ENCODE results near the gene NYNRIN. TPM values are rescaled to one million over a fixed set of nuclear protein-coding genes. Genes with fewer than 3 reads are reported as not detected.

NYNRIN gene
- total RNA-seq, 1 donor from 2014 or later, result 9.5 TPM

GRCh38 chr14:24407608-24408325, 9.0 kb downstream of the NYNRIN start:
- DNase-seq (ENCODE audit: missing footprints) (no peak), ATAC-seq (no peak)
- intact Hi-C loops (cut with DNase I), result no loop called here

GRCh38 chr14:24408764-24409163, 10.0 kb downstream of the NYNRIN start:
- ATAC-seq (no peak), DNase-seq (ENCODE audit: missing footprints) (no peak)
- intact Hi-C loops (cut with DNase I), result no loop called here

- DNase-seq (ENCODE audit: missing footprints), result no peak
- ATAC-seq, result no peak
- intact Hi-C loops (cut with DNase I), result no loop called here
These were observed 10.4 kb downstream of the NYNRIN start for GRCh38 chr14:24409192-24409591.

GRCh38 chr14:24409956-24410355, 11.2 kb downstream of the NYNRIN start:
- intact Hi-C loops (cut with DNase I), result no loop called here
- ATAC-seq, result no peak
- no peak for DNase-seq (ENCODE audit: missing footprints)

- ATAC-seq, result no peak
- intact Hi-C loops (cut with DNase I), result no loop called here
- DNase-seq (ENCODE audit: missing footprints), result no peak
These were observed 12.9 kb downstream of the NYNRIN start for GRCh38 chr14:24411443-24412389.

GRCh38 chr14:24414077-24414476, 15.3 kb downstream of the NYNRIN start:
- intact Hi-C loops (cut with DNase I), result no loop called here
- no peak for ATAC-seq
- no peak for DNase-seq (ENCODE audit: missing footprints)

- intact Hi-C loops (cut with DNase I), result no loop called here
- DNase-seq (ENCODE audit: missing footprints), result no peak
- ATAC-seq, result no peak
These were observed 16.1 kb downstream of the NYNRIN start for GRCh38 chr14:24414732-24415420.

- DNase-seq (ENCODE audit: missing footprints), result no peak
- no peak for ATAC-seq
- intact Hi-C loops (cut with DNase I), result no loop called here
These were observed 16.8 kb downstream of the NYNRIN start for GRCh38 chr14:24415421-24416253.

GRCh38 chr14:24416254-24416931, 17.6 kb downstream of the NYNRIN start:
- no peak for DNase-seq (ENCODE audit: missing footprints)
- intact Hi-C loops (cut with DNase I), result no loop called here

GRCh38 chr14:24416932-24417619, 18.3 kb downstream of the NYNRIN start:
- intact Hi-C loops (cut with DNase I), result no loop called here
- ATAC-seq, result no peak
- no peak for DNase-seq (ENCODE audit: missing footprints)

More at GRCh38 chr14:24416254-24416931, 17.6 kb downstream of the NYNRIN start:
- no peak for ATAC-seq

GRCh38 chr14:24417832-24418491, 19.2 kb downstream of the NYNRIN start:
- ATAC-seq (no peak), DNase-seq (ENCODE audit: missing footprints) (no peak)
- intact Hi-C loops (cut with DNase I), result no loop called here

GRCh38 chr14:24418492-24418873, 19.7 kb downstream of the NYNRIN start:
- no peak for ATAC-seq
- intact Hi-C loops (cut with DNase I), result no loop called here
- no peak for DNase-seq (ENCODE audit: missing footprints)

- intact Hi-C loops (cut with DNase I), result no loop called here
- DNase-seq (ENCODE audit: missing footprints), result no peak
- ATAC-seq, result no peak
These were observed 23.5 kb downstream of the NYNRIN start for GRCh38 chr14:24422261-24422660.

GRCh38 chr14:24422694-24423601, 24.1 kb downstream of the NYNRIN start:
- DNase-seq (ENCODE audit: missing footprints) (no peak), ATAC-seq (no peak)
- intact Hi-C loops (cut with DNase I), result no loop called here

GRCh38 chr14:24425704-24426103, 26.9 kb downstream of the NYNRIN start:
- DNase-seq (ENCODE audit: missing footprints) (no peak), ATAC-seq (no peak)
- intact Hi-C loops (cut with DNase I), result no loop called here

Data from Right ventricle myocardium inferior (tissue), 1 donor.